Left ventricle myocardium inferior (tissue), 1 donor: ENCODE data around the gene COX6A2. TPM values are rescaled to one million over a fixed set of nuclear protein-coding genes. Genes with fewer than 3 reads are reported as not detected.
A peak's percentile ranks its signal among the peaks of the same experiment; 100 is the strongest.

ENCODE experiments used
- DNase-seq: peaks from one replicate; pipeline ENCODE4 v3.0.0-alpha.2; 2020
- H3K27ac ChIP-seq: fragments of 200-600 bp; replicated peaks from 2 replicates; pipeline ENCODE4 v1.8.0; 2021
- H3K27me3 ChIP-seq: fragments of 200-600 bp; 2 replicates; pipeline ENCODE4 v1.8.0; 2021; ENCODE audit warnings: low read depth
- H3K36me3 ChIP-seq: fragments of 200-600 bp; 2 replicates; pipeline ENCODE4 v1.8.0; 2021
- H3K4me1 ChIP-seq: fragments of 200-600 bp; 2 replicates; pipeline ENCODE4 v1.8.0; 2021
- H3K4me3 ChIP-seq: fragments of 200-600 bp; 2 replicates; pipeline ENCODE4 v1.8.0; 2021; ENCODE audit warnings: mild to moderate bottlenecking, moderate library complexity
- H3K9me3 ChIP-seq: fragments of 200-600 bp; replicated peaks from 2 replicates; pipeline ENCODE4 v1.8.0; 2021
- intact Hi-C: fragments of 100-400 bp; cut with micrococcal nuclease; formaldehyde crosslinking; loops from one replicate; pipeline ENCODE4 v1.11.0; 2022
- long read RNA-seq: library from polyadenylated mRNA; unstranded; transcript quantifications from one replicate; pipeline ENCODE4 v2.0.0, GENCODE V29; 2021
- total RNA-seq: library from RNA; stranded (reverse); fragmentation: NEBNext Ultra II Directional; extraction: Animal tissue kit (Norgen Biotek cat#: 25700); gene quantifications from one replicate; pipeline ENCODE4 v1.2.1, GENCODE V29; 2021
- TF ChIP-seq, protein P1 (sequence below): fragments of 200-600 bp; IDR thresholded peaks from 2 replicates; pipeline ENCODE4 v1.8.0; 2021; ENCODE audit warnings: antibody characterized with exemption, mild to moderate bottlenecking, borderline replicate concordance
- donor health status: DM: no; HTN: yes; CAD: no; lungs with severe emphysema.

Gene COX6A2
- 1,568 TPM for total RNA-seq
- long read RNA-seq, transcript COX6A2-202 (2 exons, 353 nt), result minor isoform, 33 of 1,221 reads
- long read RNA-seq, transcript COX6A2-201 (3 exons, 440 nt), result major isoform, 1,166 of 1,221 reads
- long read RNA-seq, partial matches to known transcripts, result 13 of 1,221 reads
- long read RNA-seq, other reads (novel, unspliced or antisense), result 9 of 1,221 reads

DNA sequence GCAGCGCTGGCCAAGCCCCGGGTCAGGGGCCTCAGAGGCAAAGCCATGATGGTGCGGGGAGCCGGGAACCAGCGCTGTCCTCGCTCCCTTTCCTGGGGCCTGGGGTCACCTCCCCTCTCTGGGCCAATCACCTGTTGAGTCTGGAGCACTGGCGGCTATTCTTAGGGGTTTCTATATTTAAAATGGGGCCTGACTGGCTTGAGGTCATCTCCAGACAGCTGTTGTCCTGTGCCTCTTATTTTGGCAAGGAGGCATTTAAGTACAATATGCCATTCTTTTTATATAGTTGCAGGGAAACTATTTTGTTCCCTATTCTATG, at the start of gene COX6A2:
Gene COX6A2 (minus strand): TSS at position 82 of the 319 bp plus-strand sequence. CDS start 35 bp downstream, at position 47.
- Histone ChIP-seq H3K9me3 (no peaks in the 10 kb centered on the region), H3K27ac (peak within 1 kb of the TSS; percentile 97), H3K4me3 (peak within 1 kb of the TSS; percentile 73), H3K27me3 (peaks cover 9% of the 10 kb centered on the region), H3K36me3 (peaks cover 18% of the 10 kb centered on the region), H3K4me1 (peaks cover 55% of the 10 kb centered on the region)
- intact Hi-C loops, result no loop called here
- DNase-seq, result peak; percentile 67
- TF ChIP-seq, protein P1, sequence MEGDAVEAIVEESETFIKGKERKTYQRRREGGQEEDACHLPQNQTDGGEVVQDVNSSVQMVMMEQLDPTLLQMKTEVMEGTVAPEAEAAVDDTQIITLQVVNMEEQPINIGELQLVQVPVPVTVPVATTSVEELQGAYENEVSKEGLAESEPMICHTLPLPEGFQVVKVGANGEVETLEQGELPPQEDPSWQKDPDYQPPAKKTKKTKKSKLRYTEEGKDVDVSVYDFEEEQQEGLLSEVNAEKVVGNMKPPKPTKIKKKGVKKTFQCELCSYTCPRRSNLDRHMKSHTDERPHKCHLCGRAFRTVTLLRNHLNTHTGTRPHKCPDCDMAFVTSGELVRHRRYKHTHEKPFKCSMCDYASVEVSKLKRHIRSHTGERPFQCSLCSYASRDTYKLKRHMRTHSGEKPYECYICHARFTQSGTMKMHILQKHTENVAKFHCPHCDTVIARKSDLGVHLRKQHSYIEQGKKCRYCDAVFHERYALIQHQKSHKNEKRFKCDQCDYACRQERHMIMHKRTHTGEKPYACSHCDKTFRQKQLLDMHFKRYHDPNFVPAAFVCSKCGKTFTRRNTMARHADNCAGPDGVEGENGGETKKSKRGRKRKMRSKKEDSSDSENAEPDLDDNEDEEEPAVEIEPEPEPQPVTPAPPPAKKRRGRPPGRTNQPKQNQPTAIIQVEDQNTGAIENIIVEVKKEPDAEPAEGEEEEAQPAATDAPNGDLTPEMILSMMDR, result no peak

GRCh38 chr16:31477220-31478216, 49.4 kb upstream of the COX6A2 start:
- TF ChIP-seq, protein P1, result no peak
- DNase-seq, result no peak
- no peak overlapping the region for H3K27ac ChIP-seq

DNA sequence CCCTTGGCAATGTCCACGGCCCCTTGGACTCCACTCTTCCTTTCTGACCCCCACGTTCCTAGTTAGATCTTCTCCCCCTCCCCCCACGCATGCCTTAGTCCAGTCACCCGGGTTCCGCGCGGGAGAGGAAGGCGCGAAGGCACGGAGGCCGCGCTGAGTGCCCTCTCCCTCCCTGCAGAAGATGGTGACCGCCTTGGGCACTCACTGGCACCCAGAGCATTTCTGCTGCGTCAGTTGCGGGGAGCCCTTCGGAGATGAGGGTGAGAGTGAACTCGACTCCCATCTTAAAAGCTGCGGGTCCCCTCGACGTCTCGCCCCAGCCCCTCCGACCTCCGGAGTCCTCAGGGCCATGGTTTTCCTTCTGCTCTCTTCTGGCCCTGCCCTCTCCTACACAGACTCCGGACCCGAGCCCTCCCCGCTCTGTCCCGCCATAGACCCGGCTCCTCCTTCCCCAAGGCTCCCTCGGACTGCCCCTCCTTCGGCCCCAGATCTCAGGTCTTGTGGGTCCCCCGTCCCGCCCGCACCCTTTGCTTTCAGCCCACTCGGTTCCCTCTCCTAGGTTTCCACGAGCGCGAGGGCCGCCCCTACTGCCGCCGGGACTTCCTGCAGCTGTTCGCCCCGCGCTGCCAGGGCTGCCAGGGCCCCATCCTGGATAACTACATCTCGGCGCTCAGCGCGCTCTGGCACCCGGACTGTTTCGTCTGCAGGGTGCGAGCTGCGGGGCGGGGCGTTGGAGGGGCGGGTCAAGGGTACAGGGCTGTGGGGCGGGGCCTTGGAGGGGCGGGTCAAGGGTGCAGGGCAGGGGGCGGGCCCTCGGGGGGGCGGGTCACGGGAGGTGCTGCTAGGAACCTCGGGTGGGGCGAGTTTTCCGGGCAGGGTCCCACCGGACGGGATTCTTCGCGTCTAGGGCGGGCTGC, 48.4 kb upstream of the COX6A2 start:
- DNase-seq, result peak; percentile 72
- TF ChIP-seq, protein P1, result no peak
- H3K4me1 ChIP-seq, result peaks cover 40% of the 10 kb centered on the region
- intact Hi-C loops, result no loop called here
- H3K36me3 ChIP-seq, result peaks cover 43% of the 10 kb centered on the region
- no peak overlapping the region for H3K27ac ChIP-seq
- H3K27me3 ChIP-seq, result peaks cover 15% of the 10 kb centered on the region
- peak overlapping the region; percentile 33 for H3K4me3 ChIP-seq
- H3K9me3 ChIP-seq, result no peaks in the 10 kb centered on the region

More at GRCh38 chr16:31477220-31478216, 49.4 kb upstream of the COX6A2 start:
- Histone ChIP-seq H3K9me3 (no peaks in the 10 kb centered on the region), H3K36me3 (peaks cover 43% of the 10 kb centered on the region), H3K4me1 (peaks cover 30% of the 10 kb centered on the region), H3K27me3 (peaks cover 15% of the 10 kb centered on the region), H3K4me3 (no peak overlapping the region)
- intact Hi-C loops, result no loop called here

DNA sequence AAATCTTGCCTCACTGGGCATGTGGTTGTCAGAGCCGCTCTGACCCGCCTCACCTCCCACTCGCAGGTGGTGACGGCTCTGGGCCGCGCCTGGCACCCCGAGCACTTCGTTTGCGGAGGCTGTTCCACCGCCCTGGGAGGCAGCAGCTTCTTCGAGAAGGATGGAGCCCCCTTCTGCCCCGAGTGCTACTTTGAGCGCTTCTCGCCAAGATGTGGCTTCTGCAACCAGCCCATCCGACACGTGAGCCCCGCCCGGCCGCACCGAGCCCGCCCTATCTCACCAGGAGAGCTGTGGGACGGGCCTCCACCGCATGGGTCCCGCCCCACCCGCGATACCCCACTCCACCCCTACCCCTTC, 47.8 kb upstream of the COX6A2 start:
- Histone ChIP-seq H3K27ac (no peak overlapping the region), H3K27me3 (peaks cover 15% of the 10 kb centered on the region), H3K4me3 (no peak overlapping the region), H3K36me3 (peaks cover 43% of the 10 kb centered on the region), H3K9me3 (no peaks in the 10 kb centered on the region), H3K4me1 (peaks cover 41% of the 10 kb centered on the region)
- TF ChIP-seq, protein P1, result no peak
- no peak for DNase-seq
- intact Hi-C loops, result no loop called here
